ENCODE measurements around the gene TAGLN2.

DNA sequence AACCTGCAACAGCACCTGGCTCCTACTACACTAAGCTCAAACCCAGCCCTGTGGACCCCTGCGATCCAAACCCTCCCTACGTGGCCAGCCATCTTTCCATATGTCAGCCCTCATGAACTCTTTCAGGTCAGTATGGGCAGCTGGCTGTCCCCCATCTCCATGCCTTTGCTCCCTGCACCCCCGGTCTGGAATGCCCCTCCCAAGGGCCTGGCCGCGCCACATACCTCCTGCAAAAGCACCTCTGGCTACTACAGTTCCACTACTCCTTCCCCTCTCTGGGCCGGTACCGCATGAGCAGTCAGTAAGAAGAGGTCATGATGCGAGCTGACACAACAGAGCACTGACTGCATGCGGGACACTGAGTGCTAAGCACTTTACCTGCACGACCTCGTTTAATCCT lies 10.0 kb upstream of the TAGLN2 start:
- TF ChIP-seq MAFF (IDR thresholded peaks at IDR 0.05; ENCODE audit: low read length) (no peak), KDM5B (IDR thresholded peaks at IDR 0.05; ENCODE audit: insufficient replicate concordance, low read depth, low read length) (no peak), FOSL1 (tag; conservative IDR thresholded peaks at IDR 0.05) (no peak)
